ENCODE measurements around the gene CELF1. TPM values are rescaled to one million over a fixed set of nuclear protein-coding genes. Genes with fewer than 3 reads are reported as not detected.
"Not testable (repeated sequence)": the region's sequence is repeated elsewhere in the genome, so short reads cannot be mapped to it uniquely, and the experiment has no call there.

CELF1 gene
- total RNA-seq, 4 donors from 2014 or later = 87.3 to 144 (median 111) TPM

GRCh38 chr11:47527186-47527585 is 25.7 kb downstream of the CELF1 start:
- Histone ChIP-seq H3K4me3 (replicated peaks in 1 of 3) (no peak overlapping the region), H3K36me3 (no peaks in the 10 kb centered on the region), H3K27ac (peak overlapping the region in 1 of 3 donors; percentile 66), H3K4me1 (peaks cover 40 to 53% of the 10 kb centered on the region in 2 donors), H3K9me3 (no peaks in the 10 kb centered on the region), H3K27me3 (no peaks in the 10 kb centered on the region)
- no peak for TF ChIP-seq CTCF (IDR thresholded peaks at IDR 0.05)
- TF ChIP-seq POLR2A (IDR thresholded peaks at IDR 0.05) = no peak
- 86 to 87% methylated on average over 6 of the region's 6 CpGs for WGBS, 2 donors
- intact Hi-C loops (cut with DNase I) = no loop called here
- DNase-seq = no peak

GRCh38 chr11:47526032-47526431 is 26.9 kb downstream of the CELF1 start:
- peak; percentile 29 to 53 for DNase-seq
- WGBS, 2 donors = 75 to 76% methylated on average over 9 of the region's 9 CpGs
- H3K27ac ChIP-seq = peak overlapping the region; percentile 28 to 66 (median 66)
- H3K36me3 ChIP-seq; H3K9me3 ChIP-seq; H3K27me3 ChIP-seq; H3K4me3 ChIP-seq (replicated peaks in 1 of 3); intact Hi-C loops (cut with DNase I): not testable (repeated sequence)
- H3K4me1 ChIP-seq = peaks cover 44 to 56% of the 10 kb centered on the region in 2 donors

GRCh38 chr11:47524291-47524874 is 28.5 kb downstream of the CELF1 start:
- peak; percentile 50 to 69 for DNase-seq

GRCh38 chr11:47523490-47524225 is 29.3 kb downstream of the CELF1 start:
- intact Hi-C loops (cut with DNase I) = no loop called here
- peak; percentile 27 to 46 for DNase-seq
- H3K27me3 ChIP-seq = no peaks in the 10 kb centered on the region
- H3K36me3 ChIP-seq = no peaks in the 10 kb centered on the region
- no peaks in the 10 kb centered on the region for H3K9me3 ChIP-seq
- WGBS, 2 donors = 6 to 12% methylated on average over 3 of the region's 3 CpGs
- TF ChIP-seq CTCF (IDR thresholded peaks at IDR 0.05) (no peak), POLR2A (IDR thresholded peaks at IDR 0.05) (no peak)
- H3K4me3 ChIP-seq (replicated peaks in 1 of 3) = no peak overlapping the region
- peaks cover 46 to 67% of the 10 kb centered on the region in 2 donors for H3K4me1 ChIP-seq
- peak overlapping the region; percentile 26 to 66 (median 66) for H3K27ac ChIP-seq

More at GRCh38 chr11:47524291-47524874, 28.5 kb downstream of the CELF1 start:
- Histone ChIP-seq H3K4me1 (peaks cover 44 to 62% of the 10 kb centered on the region in 2 donors), H3K4me3 (replicated peaks in 1 of 3) (no peak overlapping the region), H3K27me3 (no peaks in the 10 kb centered on the region), H3K27ac (peak overlapping the region; percentile 26 to 66 (median 66)), H3K36me3 (no peaks in the 10 kb centered on the region), H3K9me3 (no peaks in the 10 kb centered on the region)
- intact Hi-C loops (cut with DNase I) = no loop called here
- WGBS, 2 donors = 19 to 24% methylated on average over 9 of the region's 9 CpGs
- TF ChIP-seq CTCF (IDR thresholded peaks at IDR 0.05) (no peak), POLR2A (IDR thresholded peaks at IDR 0.05) (no peak)

- peaks cover 42 to 73% of the 10 kb centered on the region in 2 donors for H3K4me1 ChIP-seq
- TF ChIP-seq POLR2A (IDR thresholded peaks at IDR 0.05) (no peak), CTCF (IDR thresholded peaks at IDR 0.05) (no peak)
- intact Hi-C loops (cut with DNase I) = no loop called here
Observed at GRCh38 chr11:47518212-47518964, 34.5 kb downstream of the CELF1 start.

More at GRCh38 chr11:47518212-47518964, 34.5 kb downstream of the CELF1 start:
- Histone ChIP-seq H3K9me3 (no peaks in the 10 kb centered on the region), H3K36me3 (no peaks in the 10 kb centered on the region), H3K27me3 (no peaks in the 10 kb centered on the region), H3K27ac (no peak overlapping the region), H3K4me3 (replicated peaks in 1 of 3) (no peak overlapping the region)
- no peak for DNase-seq
- 75 to 82% methylated on average over 3 of the region's 3 CpGs for WGBS, 2 donors

All from thyroid gland (tissue), 4 donors.